HEK293T (cell line): ENCODE results near the gene CLK2.
"Not testable (repeated sequence)": the region's sequence is repeated elsewhere in the genome, so short reads cannot be mapped to it uniquely, and the experiment has no call there.

Experiments used
- CTCF ChIA-PET: fragments of 350-600 bp; formaldehyde crosslinking; extraction: SDS; loops from one replicate; lab custom pipeline; 2021; ENCODE audit warnings: antibody characterized with exemption, inconsistent platforms; lab: Yijun Ruan, JAX
- POLR2A ChIA-PET: fragments of 350-600 bp; formaldehyde crosslinking; extraction: SDS; loops from one replicate; lab custom pipeline; 2020; ENCODE audit warnings: antibody characterized with exemption, inconsistent platforms; lab: Yijun Ruan, JAX
- DNase-seq: peaks from one replicate; pipeline ENCODE4 v3.0.0; 2012; ENCODE audit warnings: mixed read lengths; ENCODE audit errors: extremely low spot score
- ARNT ChIP-seq: fragments of 450-650 bp; IDR thresholded peaks from 2 replicates; pipeline ENCODE4 v1.6.1; 2017; ENCODE audit warnings: mild to moderate bottlenecking
- BHLHE40 ChIP-seq: fragments of 450-650 bp; IDR thresholded peaks from 2 replicates; pipeline ENCODE4 v1.6.1; 2016; ENCODE audit warnings: mild to moderate bottlenecking, moderate library complexity, borderline replicate concordance
- CTBP1 ChIP-seq: fragments of 450-650 bp; IDR thresholded peaks from 2 replicates; pipeline ENCODE4 v1.6.1; 2016; ENCODE audit warnings: borderline replicate concordance
- ELF4 ChIP-seq: fragments of 450-650 bp; IDR thresholded peaks from 2 replicates; pipeline ENCODE4 v1.6.1; 2017; ENCODE audit warnings: antibody characterized with exemption
- FOXA1 ChIP-seq: fragments of 450-650 bp; IDR thresholded peaks from 2 replicates; pipeline ENCODE4 v1.6.1; 2016; ENCODE audit warnings: mild to moderate bottlenecking
- FOXK2 ChIP-seq: fragments of 450-650 bp; IDR thresholded peaks from 2 replicates; pipeline ENCODE4 v1.6.1; 2016; ENCODE audit warnings: mild to moderate bottlenecking
- FOXM1 ChIP-seq: fragments of 450-650 bp; IDR thresholded peaks from 2 replicates; pipeline ENCODE4 v1.6.1; 2017; ENCODE audit warnings: mild to moderate bottlenecking, borderline replicate concordance
- HDGF ChIP-seq: fragments of 450-650 bp; IDR thresholded peaks from 2 replicates; pipeline ENCODE4 v1.6.1; 2017; ENCODE audit warnings: antibody characterized with exemption, borderline replicate concordance
- L3MBTL2 ChIP-seq: fragments of 450-650 bp; conservative IDR thresholded peaks from 2 replicates; pipeline ENCODE4 v1.6.1; 2016; ENCODE audit warnings: mild to moderate bottlenecking
- LEF1 ChIP-seq: fragments of 450-650 bp; IDR thresholded peaks from 2 replicates; pipeline ENCODE4 v1.6.1; 2017; ENCODE audit warnings: mild to moderate bottlenecking, borderline replicate concordance
- NFRKB ChIP-seq: fragments of 450-650 bp; IDR thresholded peaks from 2 replicates; pipeline ENCODE4 v1.6.1; 2016; ENCODE audit warnings: mild to moderate bottlenecking, moderate library complexity
- PKNOX1 ChIP-seq: fragments of 450-650 bp; IDR thresholded peaks from 2 replicates; pipeline ENCODE4 v1.6.1; 2016
- SP1 ChIP-seq: fragments of 450-650 bp; IDR thresholded peaks from 2 replicates; pipeline ENCODE4 v1.6.1; 2017
- SUZ12 ChIP-seq: fragments of 450-650 bp; IDR thresholded peaks from 2 replicates; pipeline ENCODE4 v1.6.1; 2016; ENCODE audit warnings: mild to moderate bottlenecking
- TARDBP ChIP-seq: fragments of 450-650 bp; IDR thresholded peaks from 2 replicates; pipeline ENCODE4 v1.6.1; 2016
- ZNF384 ChIP-seq: fragments of 450-650 bp; IDR thresholded peaks from 2 replicates; pipeline ENCODE4 v1.6.1; 2016

Gene CLK2

GRCh38 chr1:155236451-155236850 is 36.9 kb downstream of the CLK2 start:
- ChIA-PET POLR2A (interaction anchor here (1.5 kb wide), 1 partner anchor 8 kb away, joined by 3 read pairs; no protein-coding TSS in a partner anchor), CTCF (no interaction called here)
- TF ChIP-seq SP1 (no peak), CTBP1 (no peak), FOXA1 (no peak), HDGF (no peak), PKNOX1 (no peak), L3MBTL2 (no peak), FOXK2 (no peak), ARNT (no peak), ELF4 (no peak), TARDBP (no peak), BHLHE40 (no peak), ZNF384 (no peak), NFRKB (no peak), SUZ12 (no peak), FOXM1 (no peak), LEF1 (no peak)
- no peak for DNase-seq

- DNase-seq, POLR2A ChIA-PET: not testable (repeated sequence)
- CTCF ChIA-PET: interaction anchor here (0.6 kb wide), 1 partner anchor 170 kb away, joined by 7 read pairs; no protein-coding TSS in a partner anchor
These were observed 37.9 kb downstream of the CLK2 start for GRCh38 chr1:155235375-155235774.

GRCh38 chr1:155233502-155233901 is 39.8 kb downstream of the CLK2 start:
- DNase-seq, CTCF ChIA-PET, POLR2A ChIA-PET: not testable (repeated sequence)

- POLR2A ChIA-PET, DNase-seq, CTCF ChIA-PET: not testable (repeated sequence)
These were observed 41.0 kb downstream of the CLK2 start for GRCh38 chr1:155232001-155232978.

- POLR2A ChIA-PET, CTCF ChIA-PET, DNase-seq: not testable (repeated sequence)
These were observed 42.0 kb downstream of the CLK2 start for GRCh38 chr1:155231302-155231701.

- CTCF ChIA-PET: interaction anchor here (1.7 to 5.4 kb wide), 2 partner anchors 21 to 22 kb away, joined by 7 to 20 read pairs; partner anchors contain the start of gene THBS3
- POLR2A ChIA-PET: interaction anchor here (1.4 to 2.8 kb wide), 5 partner anchors 9 to 35 kb away, joined by 4 to 37 read pairs (median 23); partner anchors contain the start of genes MTX1 and THBS3
- no peak for TF ChIP-seq HDGF
- no peak for TF ChIP-seq PKNOX1
- DNase-seq: no peak
These were observed 45.2 kb downstream of the CLK2 start for GRCh38 chr1:155228096-155228427.

- CTCF ChIA-PET: interaction anchor here (1.2 to 5.4 kb wide), 4 partner anchors 20 to 55 kb away, joined by 6 to 20 read pairs (median 8); partner anchors contain the start of genes KRTCAP2 and THBS3
- TF ChIP-seq SP1 (no peak), CTBP1 (no peak), SUZ12 (no peak), L3MBTL2 (peak; percentile 75), PKNOX1 (peak; percentile 99), ELF4 (no peak), BHLHE40 (no peak)
- DNase-seq: peak; percentile 100
- POLR2A ChIA-PET: interaction anchor here (0.8 to 2.8 kb wide), 17 partner anchors 9 to 136 kb away, joined by 3 to 37 read pairs (median 5); partner anchors contain the start of genes CLK2, KRTCAP2, MTX1 and SCAMP3
These were observed 45.8 kb downstream of the CLK2 start for GRCh38 chr1:155227261-155228095.
